ENCODE results near the gene RINT1. TPM values are rescaled to one million over a fixed set of nuclear protein-coding genes. Genes with fewer than 3 reads are reported as not detected.
A peak's percentile ranks its signal among the peaks of the same experiment; 100 is the strongest.

The RINT1 gene
- total RNA-seq (2013), result 4.7 TPM
- polyA plus RNA-seq, result 10 to 100 TPM in 1 of 3 donors, 1 to 10 TPM in 2; 3.2 to 11.8 (median 5.2) TPM
- polyA minus RNA-seq, result 3.6 and 4.7 TPM in 2 replicates
- total RNA-seq, result 3.5 to 13.9 (median 10.8) reads per million in 11 experiments

DNA sequence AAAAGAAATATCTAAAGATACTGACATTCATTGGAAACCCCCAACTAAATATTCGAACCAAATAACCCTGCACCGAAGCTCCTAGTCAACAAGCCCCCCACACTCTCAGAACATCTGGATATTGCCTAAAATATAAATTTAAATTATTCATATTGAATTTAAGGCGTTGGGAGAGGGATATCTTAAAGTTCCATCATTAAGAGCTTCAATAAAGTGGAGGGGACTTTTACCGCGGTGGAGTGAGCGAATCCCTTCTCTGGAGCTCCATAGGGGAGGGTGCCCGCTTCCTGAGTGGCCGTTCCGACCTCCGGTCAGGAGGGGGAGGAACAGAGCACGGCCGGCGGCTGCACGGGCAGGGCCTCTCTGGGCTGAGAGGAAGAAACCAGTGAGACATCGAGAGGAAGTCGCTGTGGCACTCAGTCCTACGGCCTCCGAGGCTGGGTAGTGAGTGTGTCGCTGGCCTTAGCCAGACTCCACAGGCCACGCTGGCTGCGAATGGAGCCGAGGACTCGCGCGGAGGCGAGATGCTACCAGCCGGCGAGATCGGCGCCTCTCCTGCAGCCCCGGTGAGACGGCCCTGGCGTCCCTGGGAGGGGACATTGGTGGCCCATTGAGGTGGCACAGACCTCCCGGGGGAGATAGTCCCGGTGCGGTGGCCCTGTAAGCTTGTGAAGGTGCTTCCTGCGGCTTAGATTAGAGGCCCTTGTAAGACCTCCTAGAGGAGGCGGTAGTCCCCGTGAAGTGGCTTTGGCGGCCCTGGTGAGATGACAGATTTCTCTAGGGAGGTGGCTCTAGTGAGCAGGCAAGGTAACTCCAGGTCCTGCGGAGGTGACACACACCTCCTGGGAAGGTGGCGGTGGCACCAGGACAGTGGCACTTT lies at the start of gene RINT1:
TSS of gene RINT1 (plus strand) at position 410 of the 880 bp plus-strand sequence. CDS start at position 525, 115 bp downstream.
- TF ChIP-seq, protein P1, sequence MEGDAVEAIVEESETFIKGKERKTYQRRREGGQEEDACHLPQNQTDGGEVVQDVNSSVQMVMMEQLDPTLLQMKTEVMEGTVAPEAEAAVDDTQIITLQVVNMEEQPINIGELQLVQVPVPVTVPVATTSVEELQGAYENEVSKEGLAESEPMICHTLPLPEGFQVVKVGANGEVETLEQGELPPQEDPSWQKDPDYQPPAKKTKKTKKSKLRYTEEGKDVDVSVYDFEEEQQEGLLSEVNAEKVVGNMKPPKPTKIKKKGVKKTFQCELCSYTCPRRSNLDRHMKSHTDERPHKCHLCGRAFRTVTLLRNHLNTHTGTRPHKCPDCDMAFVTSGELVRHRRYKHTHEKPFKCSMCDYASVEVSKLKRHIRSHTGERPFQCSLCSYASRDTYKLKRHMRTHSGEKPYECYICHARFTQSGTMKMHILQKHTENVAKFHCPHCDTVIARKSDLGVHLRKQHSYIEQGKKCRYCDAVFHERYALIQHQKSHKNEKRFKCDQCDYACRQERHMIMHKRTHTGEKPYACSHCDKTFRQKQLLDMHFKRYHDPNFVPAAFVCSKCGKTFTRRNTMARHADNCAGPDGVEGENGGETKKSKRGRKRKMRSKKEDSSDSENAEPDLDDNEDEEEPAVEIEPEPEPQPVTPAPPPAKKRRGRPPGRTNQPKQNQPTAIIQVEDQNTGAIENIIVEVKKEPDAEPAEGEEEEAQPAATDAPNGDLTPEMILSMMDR (IDR thresholded peaks at IDR 0.05), result peak; percentile 84
- under 1% methylated on average over 38 of the region's 42 CpGs for WGBS (ENCODE audit: insufficient coverage)
- H3K9ac ChIP-seq (ENCODE audit: insufficient read depth, low read length, poor library complexity, severe bottlenecking), result peak within 1 kb of the TSS; percentile 81
- H3K4me1 ChIP-seq (ENCODE audit: control insufficient read depth in 1 of 2, insufficient read depth in 2 of 2, low read length in 2 of 2), result peaks cover 16 to 20% of the 10 kb centered on the region in 2 donors
- no peaks in the 10 kb centered on the region for H3K9me3 ChIP-seq (replicated peaks in 1 of 2; ENCODE audit: control insufficient read depth in 1 of 2, insufficient read depth in 1 of 2, low read length in 2 of 2)
- Mint-ChIP-seq H3K27ac (peak within 1 kb of the TSS; percentile 82 to 95 (median 89)), H3K4me3 (peak within 1 kb of the TSS; percentile 90 to 95), H3K4me1 (peaks cover 23% of the 10 kb centered on the region), H3K36me3 (peaks cover 2 to 13% of the 10 kb centered on the region in 2 donors), H3K27me3 (ENCODE audit: low read depth in 3 of 3) (no peaks in the 10 kb centered on the region), H3K9me3 (no peaks in the 10 kb centered on the region)
- H4K20me1 ChIP-seq (ENCODE audit: insufficient read depth, low read length), result no peaks in the 10 kb centered on the region
- no peaks in the 10 kb centered on the region for H3K27me3 ChIP-seq (ENCODE audit: control insufficient read depth in 2 of 2, insufficient read depth in 2 of 2, low read length in 2 of 2)
- peak within 1 kb of the TSS; percentile 83 for H3K4me2 ChIP-seq (replicated peaks; ENCODE audit: extremely low read depth, low read length, poor library complexity, severe bottlenecking)
- peaks cover 22% of the 10 kb centered on the region for H3K79me2 ChIP-seq (ENCODE audit: insufficient read depth, low read length)
- peak within 1 kb of the TSS; percentile 72 to 90 for H3K27ac ChIP-seq (ENCODE audit: low read depth in 1 of 2, low read length in 2 of 2)
- peak within 1 kb of the TSS; percentile 70 to 94 (median 87) for H3K4me3 ChIP-seq (replicated peaks in 1 of 3; ENCODE audit: low read depth in 2 of 3, low read length in 3 of 3)
- H2AFZ ChIP-seq (ENCODE audit: insufficient read depth, low read depth, low read length, poor library complexity, severe bottlenecking), result peak within 1 kb of the TSS; percentile 99
- intact Hi-C loops (cut with micrococcal nuclease), result no loop called here
- peak; percentile 91 to 93 (median 91) for DNase-seq
- H3K36me3 ChIP-seq (replicated peaks in 1 of 2; ENCODE audit: control insufficient read depth in 1 of 2, insufficient read depth in 2 of 2, low read length in 2 of 2), result peaks cover 0 to 17% of the 10 kb centered on the region in 2 donors

DNA sequence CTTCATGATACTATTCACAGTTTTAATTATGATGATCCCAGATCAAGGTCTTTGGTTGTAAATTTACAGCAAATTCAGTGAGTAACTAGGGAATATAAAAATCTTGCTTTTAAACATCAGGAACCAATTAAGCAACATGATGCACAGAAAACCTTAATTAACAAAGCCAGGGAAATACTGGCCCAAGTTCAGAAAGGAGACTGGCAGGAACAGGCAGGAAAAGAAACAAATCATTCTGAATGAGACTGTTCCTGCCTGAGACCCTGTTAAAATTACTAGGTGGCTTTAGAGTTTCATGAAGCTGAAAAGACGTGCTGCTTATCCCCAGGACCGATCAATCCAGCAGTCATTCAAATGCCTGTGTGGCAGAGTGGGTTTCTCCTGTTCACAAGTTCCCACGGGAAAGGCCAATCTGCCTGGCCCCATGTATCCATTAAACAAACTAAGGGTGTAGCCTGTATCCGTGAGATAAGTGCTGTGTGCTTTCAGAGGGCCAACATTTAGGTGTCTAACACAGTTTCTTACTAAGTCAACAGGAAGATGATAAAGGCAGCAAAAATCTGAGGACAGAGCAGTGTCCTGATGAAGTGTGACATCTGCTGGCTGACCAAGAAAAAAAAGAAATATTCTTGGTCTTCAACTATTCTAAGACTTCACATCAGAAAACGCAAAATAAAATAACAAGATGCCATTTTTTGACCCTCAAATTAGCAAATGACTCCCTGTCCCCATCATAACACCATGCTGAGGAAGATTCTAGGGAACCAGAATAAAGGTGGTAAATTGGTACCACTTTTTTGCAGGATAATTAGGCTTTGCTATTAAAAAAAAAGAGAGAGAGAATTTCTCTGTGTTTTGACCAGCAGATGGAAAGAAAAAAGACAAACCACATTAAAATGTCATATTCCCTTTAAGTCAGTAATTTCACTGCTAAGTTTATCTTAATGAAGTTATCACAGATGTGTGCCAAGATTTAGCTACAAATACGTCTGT lies 44.1 kb upstream of the RINT1 start:
- H3K4me3 ChIP-seq (replicated peaks in 1 of 3; ENCODE audit: low read depth in 2 of 3, low read length in 3 of 3), result no peak overlapping the region
- no peak overlapping the region for H3K4me3 Mint-ChIP-seq

More for the DNA sequence above, 44.1 kb upstream of the RINT1 start:
- Mint-ChIP-seq H3K9me3 (no peaks in the 10 kb centered on the region), H3K36me3 (peaks cover 3% of the 10 kb centered on the region in 2 donors), H3K27me3 (ENCODE audit: low read depth in 3 of 3) (no peaks in the 10 kb centered on the region), H3K4me1 (no peaks in the 10 kb centered on the region), H3K27ac (no peak overlapping the region)
- WGBS (ENCODE audit: insufficient coverage), result 93% methylated on average over 4 of the region's 6 CpGs
- intact Hi-C loops (cut with micrococcal nuclease), result no loop called here
- H2AFZ ChIP-seq (ENCODE audit: insufficient read depth, low read depth, low read length, poor library complexity, severe bottlenecking), result no peak overlapping the region
- H3K27ac ChIP-seq (ENCODE audit: low read depth in 1 of 2, low read length in 2 of 2), result no peak overlapping the region
- TF ChIP-seq, protein P1 (IDR thresholded peaks at IDR 0.05), result no peak
- H3K27me3 ChIP-seq (ENCODE audit: control insufficient read depth in 2 of 2, insufficient read depth in 2 of 2, low read length in 2 of 2), result no peaks in the 10 kb centered on the region
- H3K4me1 ChIP-seq (ENCODE audit: control insufficient read depth in 1 of 2, insufficient read depth in 2 of 2, low read length in 2 of 2), result no peaks in the 10 kb centered on the region
- no peaks in the 10 kb centered on the region for H3K36me3 ChIP-seq (replicated peaks in 1 of 2; ENCODE audit: control insufficient read depth in 1 of 2, insufficient read depth in 2 of 2, low read length in 2 of 2)
- no peak overlapping the region for H3K4me2 ChIP-seq (replicated peaks; ENCODE audit: extremely low read depth, low read length, poor library complexity, severe bottlenecking)
- no peaks in the 10 kb centered on the region for H3K79me2 ChIP-seq (ENCODE audit: insufficient read depth, low read length)
- peak in 1 of 3 donors; percentile 2 for DNase-seq
- no peaks in the 10 kb centered on the region for H4K20me1 ChIP-seq (ENCODE audit: insufficient read depth, low read length)
- H3K9me3 ChIP-seq (replicated peaks in 1 of 2; ENCODE audit: control insufficient read depth in 1 of 2, insufficient read depth in 1 of 2, low read length in 2 of 2), result no peaks in the 10 kb centered on the region
- H3K9ac ChIP-seq (ENCODE audit: insufficient read depth, low read length, poor library complexity, severe bottlenecking), result no peak overlapping the region
